Testis (tissue), 2 donors: ENCODE results near the gene DCLRE1A.

Experiments
- POLR2A ChIP-seq: fragments of 450-650 bp; IDR thresholded peaks from one replicate; pipeline ENCODE4 v1.6.1; 2017; ENCODE audit warnings: antibody characterized with exemption, mild to moderate bottlenecking, moderate library complexity
- TF ChIP-seq, protein P1 (sequence below), 3 experiments: fragments of 450-650 bp in 2 of 3; fragments of 200-600 bp in 1 of 3; sonication (generic) in 1 of 3; IDR thresholded peaks; one replicate each; pipeline ENCODE4 v1.5.1; 2016 to 2019; ENCODE audit warnings: antibody characterized with exemption in 3 of 3, mild to moderate bottlenecking in 2 of 3, moderate library complexity in 1 of 3

DNA sequence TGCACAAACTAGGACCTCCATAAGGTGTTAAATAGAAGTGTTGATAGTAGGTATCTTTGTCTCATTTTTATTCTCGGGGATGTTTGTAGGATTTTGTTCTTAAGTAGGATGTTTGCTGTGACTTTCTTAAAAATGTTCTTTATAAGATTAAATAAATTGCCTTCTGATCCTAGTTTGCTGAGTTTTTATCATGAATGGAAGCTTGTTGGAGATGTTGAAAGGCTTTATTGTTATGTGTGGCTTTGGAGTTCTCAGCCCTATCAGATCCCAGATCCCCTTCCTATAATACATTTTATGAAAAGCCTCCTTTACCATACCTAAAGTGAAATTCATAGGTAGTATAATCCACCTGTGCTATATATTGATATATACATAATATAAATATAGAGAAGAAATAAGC is 40.7 kb upstream of the DCLRE1A start:
- TF ChIP-seq POLR2A, result no peak
- TF ChIP-seq, protein P1, sequence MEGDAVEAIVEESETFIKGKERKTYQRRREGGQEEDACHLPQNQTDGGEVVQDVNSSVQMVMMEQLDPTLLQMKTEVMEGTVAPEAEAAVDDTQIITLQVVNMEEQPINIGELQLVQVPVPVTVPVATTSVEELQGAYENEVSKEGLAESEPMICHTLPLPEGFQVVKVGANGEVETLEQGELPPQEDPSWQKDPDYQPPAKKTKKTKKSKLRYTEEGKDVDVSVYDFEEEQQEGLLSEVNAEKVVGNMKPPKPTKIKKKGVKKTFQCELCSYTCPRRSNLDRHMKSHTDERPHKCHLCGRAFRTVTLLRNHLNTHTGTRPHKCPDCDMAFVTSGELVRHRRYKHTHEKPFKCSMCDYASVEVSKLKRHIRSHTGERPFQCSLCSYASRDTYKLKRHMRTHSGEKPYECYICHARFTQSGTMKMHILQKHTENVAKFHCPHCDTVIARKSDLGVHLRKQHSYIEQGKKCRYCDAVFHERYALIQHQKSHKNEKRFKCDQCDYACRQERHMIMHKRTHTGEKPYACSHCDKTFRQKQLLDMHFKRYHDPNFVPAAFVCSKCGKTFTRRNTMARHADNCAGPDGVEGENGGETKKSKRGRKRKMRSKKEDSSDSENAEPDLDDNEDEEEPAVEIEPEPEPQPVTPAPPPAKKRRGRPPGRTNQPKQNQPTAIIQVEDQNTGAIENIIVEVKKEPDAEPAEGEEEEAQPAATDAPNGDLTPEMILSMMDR (IDR thresholded peaks at IDR 0.05), result no peak
